CD1c-positive myeloid dendritic cell (primary cell): ENCODE data around the gene ATP6V0E1.
"Not testable (repeated sequence)": the region's sequence is repeated elsewhere in the genome, so short reads cannot be mapped to it uniquely, and the experiment has no call there.

Experiments used
- DNase-seq: peaks from one replicate; pipeline ENCODE4 v3.0.0-alpha.2; 2016; ENCODE audit errors: extremely low spot score

The ATP6V0E1 gene

DNA sequence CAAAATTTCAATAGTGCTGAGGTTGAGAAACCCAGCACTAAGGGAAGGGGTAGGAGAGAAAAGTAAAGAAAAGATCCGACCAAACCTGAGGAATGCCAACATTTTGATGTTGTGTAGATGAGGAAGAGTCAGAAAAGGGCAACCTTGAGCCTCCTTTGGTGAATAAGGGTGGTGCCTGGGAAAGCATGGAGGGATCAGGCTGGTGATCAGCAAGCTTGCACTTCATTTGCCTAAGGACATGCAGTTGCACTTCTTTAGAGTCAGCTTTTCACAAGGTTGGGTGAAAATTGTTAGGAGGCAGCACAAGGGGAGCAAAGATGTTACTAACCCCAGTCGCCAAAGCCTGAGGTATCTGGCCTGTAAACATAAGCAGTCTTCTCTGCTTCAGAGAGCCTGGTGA is 20.4 kb downstream of the ATP6V0E1 start:
- DNase-seq, result no peak

DNA sequence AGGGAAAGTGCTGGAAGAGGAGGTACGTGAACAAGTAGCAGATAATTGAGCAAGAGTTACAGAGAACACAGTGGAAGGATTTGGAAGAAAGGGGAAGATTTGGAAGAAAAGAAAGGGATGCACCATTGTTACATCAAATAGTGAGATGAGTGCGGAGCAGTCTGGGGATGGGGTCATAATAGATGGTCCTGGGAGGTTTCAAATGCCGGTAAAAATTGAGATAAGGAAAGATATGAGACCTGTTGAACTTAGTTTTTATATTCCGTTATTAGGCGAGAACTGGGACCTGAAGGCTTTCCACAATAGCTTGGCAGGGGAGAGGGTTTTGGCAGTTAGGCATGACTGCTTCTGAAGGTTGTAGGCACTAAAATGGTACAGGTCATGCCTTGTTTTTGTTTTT is 20.9 kb downstream of the ATP6V0E1 start:
- no peak for DNase-seq

DNA sequence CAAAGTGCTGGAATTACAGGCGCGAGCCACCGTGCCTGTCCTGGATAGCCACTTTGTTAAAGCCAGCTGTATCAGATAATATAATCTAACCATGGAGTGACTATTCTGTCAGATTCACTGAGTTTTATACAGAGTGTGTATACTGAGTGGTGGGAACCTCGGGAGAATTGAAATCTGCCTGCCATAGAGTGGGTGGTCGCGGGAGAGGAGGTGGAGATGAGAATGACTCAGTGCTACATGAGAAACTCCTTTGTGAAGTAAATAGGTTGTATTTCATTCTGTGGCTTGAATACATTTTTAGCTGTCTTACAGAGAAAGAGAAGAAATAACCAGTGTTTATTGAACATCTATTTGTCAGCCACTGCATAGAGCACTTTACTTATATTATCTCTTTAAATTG is 26.4 kb downstream of the ATP6V0E1 start:
- DNase-seq, result no peak

DNA sequence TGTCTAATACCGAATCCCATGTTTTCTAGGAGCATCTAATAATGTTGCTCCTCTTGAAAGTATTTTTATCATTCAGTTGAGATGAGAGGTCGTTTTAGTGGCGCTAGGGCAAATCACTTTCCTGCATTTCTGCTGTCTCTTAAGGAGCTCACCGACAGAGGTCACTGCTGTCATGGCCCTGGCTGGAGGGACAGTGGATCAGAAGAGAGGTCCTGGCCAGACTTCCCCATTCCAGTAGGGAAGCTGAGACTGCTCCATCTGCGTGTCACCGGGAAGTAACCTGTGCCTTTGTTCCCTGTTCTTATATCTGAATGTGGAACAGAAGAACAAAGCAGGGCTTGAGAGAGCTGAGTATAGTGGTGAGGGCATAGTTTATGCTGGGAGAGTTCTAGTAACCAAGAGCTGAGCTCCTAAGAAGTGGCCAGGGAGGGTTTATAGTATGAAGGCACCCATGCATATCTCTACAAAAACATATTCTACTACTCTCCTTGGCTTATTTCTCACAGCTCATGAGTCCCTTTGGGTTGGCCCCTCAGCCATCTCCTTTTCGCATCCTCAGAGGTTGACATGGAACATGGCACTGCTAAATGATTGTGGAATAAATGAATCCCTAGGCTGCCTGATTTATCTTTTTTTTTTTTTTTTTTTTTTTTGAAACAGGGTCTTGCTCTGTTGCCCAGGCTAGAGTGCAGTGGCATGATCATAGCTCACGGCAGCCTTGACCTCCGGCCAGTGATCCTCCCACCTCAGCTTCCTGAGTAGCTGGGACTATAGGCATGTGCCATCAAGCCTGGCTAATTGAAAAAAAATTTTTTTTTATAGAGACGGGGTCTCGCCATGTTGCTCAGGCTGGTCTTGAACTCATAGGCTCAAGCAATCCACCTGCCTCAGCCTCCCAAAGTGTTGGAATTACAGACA is 27.2 kb downstream of the ATP6V0E1 start:
- peak; percentile 88 for DNase-seq

DNA sequence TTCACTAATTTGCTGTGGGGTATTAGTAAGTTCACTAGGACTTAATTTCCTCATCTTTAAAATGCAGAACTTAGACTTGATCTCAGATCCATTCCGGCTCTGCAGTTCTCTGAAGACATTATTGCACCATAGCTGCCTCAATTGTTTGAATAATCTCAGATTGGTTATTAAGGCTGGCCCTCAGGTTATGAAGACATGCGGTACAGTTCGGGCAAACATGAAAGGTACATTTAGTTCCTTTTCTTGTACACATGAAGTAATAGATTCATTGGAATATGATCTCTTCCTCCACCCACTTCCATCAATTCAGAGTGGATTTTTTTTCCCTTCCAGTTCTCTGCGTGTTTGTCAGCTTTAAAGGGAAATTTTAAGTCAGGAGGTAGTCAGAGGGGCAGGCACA is 28.0 kb downstream of the ATP6V0E1 start:
- DNase-seq, result peak; percentile 81

DNA sequence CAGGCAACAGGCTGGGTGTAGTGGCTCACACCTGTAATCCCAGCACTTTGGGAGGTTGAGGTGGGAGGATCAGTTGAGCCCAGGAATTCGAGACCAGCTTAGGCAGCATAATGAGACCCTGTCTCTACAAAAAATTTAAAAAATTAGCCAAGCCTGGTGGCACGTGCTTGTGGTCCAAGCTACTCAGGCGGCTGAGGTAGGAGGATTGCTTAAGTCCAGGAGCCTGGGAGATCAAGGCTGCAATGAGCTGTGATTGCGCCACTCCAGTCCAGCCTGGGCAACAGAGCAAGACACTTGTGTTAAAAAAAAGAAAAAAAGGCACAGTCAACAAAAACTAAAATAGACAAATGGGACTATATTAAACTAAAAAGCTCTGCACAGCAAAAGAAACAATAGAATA is 29.3 kb downstream of the ATP6V0E1 start:
- peak; percentile 56 for DNase-seq

DNA sequence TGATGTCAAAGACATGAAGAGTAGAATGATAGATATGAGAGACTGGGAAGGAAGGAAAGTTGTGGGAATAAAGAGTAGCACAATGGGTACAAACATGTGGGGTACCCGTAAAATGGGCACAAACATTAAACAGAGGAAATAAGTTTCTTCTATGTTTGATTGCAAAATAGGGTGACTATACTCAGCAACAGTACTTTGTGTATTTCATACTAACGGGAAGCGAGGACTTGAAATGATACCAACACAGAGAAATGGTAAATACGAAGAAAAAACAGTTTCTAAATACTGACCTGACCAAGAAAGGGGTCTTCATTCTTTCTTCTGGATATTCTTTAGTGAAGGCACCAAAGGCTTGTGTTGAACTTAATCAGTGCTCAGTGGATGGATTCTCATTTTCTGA is 31.1 kb downstream of the ATP6V0E1 start:
- peak; percentile 64 for DNase-seq

DNA sequence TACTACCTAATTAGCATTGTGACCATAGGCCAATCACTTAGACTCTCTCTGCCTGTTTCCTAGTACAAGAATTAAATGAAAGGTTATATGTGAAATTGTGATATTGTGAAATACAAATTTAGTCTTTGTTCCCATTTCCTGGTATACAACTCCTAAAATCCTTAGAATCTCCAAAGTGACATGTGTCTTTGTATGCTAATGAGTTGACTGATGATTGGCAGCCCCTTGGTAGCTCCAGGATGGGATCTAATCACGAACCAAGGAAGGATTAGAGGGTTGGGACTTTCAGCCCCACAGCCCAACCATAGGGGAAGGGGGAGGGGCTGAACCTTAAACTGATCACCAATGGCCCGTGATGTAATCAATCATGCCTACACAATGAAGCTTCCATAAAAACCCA is 31.6 kb downstream of the ATP6V0E1 start:
- no peak for DNase-seq

DNA sequence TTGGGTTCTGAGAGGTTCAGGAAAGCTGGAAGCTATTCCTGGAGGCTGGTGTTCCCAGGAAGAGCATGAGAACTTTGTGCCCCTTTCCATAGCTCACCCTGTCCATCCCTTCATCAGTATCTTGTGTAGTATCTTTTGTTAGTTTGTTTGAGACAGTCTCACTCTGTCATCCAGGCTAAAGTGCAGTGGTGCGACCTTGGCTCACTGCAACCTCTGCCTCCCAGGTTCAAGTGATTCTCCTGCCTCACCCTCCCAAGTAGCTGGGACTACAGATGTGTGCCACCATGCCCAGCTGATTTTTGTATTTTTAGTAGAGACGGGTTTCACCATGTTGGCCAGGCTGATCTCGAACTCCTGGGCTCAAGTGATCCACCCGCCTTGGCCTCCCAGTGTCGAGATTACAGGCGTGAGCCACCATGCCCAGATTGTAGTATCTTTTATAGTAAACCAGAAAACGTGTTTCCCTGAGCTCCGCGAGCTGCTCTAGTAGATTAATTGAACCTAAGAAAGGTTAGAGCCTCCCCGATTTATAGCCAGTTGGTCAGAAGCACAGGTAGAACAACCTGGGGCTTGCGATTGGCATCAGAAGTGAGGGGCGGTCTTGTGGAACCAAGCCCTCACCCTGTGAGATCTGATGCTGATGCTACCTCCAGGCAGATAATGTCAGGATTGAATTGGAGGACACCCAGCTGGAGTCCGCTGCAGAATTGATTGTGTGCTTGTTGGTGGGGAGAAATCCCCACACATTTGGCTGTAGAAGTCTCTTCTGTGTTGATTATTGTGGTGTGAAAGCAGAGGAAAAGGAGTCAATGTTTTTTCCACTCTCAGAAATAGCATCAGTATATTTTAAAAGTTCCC is 32.3 kb downstream of the ATP6V0E1 start:
- no peak for DNase-seq

DNA sequence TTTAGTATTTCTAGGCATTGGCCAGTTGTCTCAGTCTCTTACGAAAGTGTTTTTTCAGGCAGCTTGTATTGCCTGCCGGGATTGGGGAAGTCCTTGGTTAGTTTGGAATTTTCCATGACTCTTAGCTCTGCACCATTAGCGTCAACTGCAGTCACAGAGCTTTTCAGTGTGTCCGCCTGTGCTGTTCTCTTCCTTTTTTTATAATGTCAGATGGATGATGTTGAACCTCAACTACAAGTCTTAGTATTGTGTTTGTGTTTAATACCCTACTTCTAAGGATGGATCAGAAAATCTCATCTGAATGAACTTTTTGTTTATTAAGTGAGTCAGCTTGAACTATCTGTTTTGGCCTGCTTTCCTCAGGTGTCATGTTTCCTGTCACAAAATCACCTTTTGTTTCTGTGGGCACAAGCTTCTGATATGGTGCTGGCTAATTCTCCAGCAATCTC is 33.1 kb downstream of the ATP6V0E1 start:
- peak; percentile 84 for DNase-seq

DNA sequence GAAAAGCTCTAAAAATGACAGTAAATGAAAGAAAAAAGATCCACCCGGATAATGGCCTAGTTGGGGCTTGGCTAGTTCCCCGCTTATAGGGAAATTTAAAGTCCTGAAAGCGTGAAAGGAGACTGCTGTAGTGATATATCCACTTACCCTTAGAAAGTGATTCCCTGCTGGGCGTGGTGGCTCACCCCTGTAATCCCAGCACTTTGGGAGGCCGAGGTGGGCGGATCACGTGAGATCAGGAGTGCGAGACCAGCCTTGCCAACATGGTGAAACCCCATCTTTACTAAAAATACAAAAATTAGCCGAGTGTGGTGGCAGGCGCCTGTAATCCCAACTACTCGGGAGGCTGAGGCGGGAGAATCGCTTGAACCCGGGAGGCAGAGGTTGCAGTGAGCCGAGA is 33.5 kb downstream of the ATP6V0E1 start:
- DNase-seq, result not testable (repeated sequence)

DNA sequence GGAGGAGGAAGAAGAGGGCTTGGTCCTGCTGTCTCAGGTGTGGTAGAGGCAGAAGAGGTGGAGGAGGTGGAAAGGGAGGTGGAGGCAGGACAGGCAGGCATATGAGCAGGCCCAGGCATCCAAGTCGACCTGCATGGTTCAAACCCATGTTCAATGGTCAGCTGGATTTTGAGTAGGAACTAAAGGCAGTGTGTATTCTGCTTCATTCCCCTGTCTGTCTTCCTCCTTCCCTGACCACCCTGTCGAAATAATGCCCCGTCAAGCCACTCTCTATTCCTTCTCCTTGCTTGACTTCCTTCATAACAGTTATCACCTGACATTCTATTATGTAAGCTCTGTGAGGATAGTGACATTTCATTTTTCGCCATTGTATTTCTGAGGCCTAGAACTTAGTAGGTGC is 34.8 kb downstream of the ATP6V0E1 start:
- peak; percentile 63 for DNase-seq

DNA sequence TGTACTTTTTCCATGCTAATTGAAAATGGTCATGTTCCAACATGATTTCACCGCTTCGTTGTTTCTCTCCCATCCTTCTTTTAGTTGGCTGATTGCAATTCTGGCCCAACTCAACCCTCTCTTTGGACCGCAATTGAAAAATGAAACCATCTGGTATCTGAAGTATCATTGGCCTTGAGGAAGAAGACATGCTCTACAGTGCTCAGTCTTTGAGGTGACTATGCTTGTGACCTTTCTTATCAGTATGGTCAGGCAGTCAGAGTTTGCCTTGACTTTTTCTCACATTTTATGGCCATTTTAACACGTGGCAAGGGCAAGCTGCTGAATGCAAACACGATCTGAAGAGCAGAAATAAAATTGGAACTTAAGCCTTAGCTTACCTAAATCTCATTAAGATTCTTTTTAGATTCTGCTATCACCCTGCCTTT is 36.6 kb downstream of the ATP6V0E1 start:
- no peak for DNase-seq

DNA sequence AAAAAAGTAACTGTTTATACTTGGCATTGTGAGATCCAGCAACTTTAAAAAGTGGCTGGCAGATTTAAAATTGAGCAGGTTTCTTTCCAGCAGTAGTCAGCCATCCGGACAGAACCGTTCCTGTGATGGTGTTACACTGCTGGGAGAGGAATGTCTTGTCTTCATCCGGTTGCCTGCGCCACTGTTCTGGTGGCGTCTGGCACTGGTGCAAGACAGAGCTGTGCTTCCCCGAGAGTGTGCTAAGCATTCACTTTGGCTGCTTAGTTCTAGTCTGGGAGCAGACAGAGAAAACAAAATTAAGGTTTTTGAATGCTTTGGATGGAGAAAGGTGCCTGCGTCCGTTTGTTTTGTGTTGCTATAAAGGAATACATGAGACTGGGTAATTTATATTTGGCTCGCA is 37.1 kb downstream of the ATP6V0E1 start:
- no peak for DNase-seq

DNA sequence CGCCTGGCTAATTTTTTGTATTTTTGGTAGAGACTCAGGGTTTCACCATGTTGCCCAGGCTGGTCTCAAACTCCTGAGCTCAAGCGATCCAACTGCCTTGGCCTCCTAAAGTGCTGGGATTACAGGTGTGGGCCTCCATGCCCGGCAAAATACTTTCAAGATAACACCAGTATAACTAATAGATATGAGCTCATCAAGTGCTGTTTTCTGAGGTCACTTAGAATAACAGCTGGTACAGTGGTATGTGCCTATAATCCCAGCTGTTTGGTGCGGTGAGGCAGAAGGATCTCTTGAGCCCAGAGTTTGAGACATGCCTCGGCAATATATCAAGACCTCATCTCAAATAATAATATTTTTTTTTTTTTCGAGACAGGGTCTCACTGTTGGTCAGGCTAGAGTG is 42.1 kb downstream of the ATP6V0E1 start:
- DNase-seq, result no peak

DNA sequence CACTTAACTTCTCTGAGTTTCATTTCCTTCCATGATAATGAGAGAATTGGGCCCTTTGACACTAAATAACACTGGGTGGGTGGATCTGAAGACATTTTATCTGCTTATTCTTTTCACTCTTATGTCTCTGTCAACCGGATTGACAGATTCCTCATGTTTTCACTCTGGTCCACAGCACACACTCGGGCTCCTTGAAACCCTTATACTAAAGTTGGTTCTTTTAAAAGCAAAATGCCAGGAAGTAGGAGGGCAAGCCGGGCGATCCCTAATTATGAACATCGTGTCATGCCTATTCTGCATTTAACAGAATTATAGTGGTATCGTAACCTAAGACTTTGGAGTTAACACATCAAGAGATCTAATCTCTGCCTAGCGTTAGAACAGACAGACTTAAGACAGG is 44.3 kb downstream of the ATP6V0E1 start:
- DNase-seq, result peak; percentile 18

DNA sequence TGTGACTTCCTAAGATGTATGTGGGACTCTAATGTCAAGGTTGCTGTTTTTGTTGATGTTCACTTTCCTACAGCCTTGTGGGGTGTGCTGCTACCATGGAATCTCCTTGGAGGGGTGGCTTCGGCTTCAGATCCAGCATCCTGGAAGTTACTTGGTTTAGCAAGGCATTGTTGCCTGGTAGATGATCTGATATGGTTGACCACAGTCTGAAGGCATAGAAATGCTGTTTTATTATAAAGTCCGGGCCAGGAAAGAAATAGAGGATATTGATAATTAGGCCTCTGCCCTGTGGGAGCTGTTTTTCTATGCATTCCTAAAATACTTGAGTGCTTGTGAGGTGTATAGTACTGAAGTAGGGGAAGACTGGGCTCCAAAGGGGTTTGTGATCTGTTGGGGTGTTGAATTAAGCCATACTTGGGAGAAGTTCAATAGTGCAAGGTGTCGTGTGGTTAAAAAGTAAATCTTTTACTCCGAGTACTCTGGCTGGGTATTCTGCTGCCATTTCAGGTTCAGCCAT is 45.3 kb downstream of the ATP6V0E1 start:
- no peak for DNase-seq

DNA sequence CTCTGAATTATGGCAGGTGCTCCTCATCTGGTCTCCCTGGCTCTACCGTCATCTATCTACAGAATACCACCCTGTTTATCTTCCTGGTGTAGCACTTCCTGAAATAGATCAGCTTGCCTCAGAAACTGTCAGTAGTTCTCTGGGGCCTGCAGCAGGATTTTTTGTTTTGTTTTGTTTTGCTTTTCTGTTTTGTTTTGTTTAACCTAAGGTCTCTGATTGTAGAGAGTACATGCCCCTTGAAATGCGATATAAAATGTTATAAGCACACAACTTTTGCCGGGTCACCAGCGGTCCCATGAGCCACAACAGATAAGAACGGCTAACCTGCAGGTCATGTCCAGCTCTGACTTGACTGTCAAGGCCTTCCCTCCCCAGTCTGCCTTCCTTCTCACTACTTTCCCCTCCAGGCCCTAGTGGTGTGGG is 45.9 kb downstream of the ATP6V0E1 start:
- peak; percentile 22 for DNase-seq

DNA sequence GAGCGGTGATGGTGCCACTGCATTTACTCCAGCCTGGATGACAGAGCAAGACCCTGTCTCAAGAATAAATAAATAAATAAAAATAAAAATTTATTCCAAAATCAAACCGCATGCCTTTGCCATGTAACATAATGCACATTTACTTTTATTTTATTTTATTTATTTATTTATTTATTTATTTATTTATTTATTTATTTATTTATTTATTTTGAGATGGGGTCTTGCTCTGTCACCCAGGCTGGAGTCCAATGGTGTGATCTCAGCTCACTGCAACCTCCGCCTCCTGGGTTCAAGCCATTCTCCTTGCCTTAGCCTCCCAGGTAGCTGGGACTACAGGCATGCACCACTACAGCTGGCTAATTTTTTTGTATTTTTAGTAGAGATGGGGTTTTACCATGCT is 48.5 kb downstream of the ATP6V0E1 start:
- DNase-seq, result not testable (repeated sequence)

DNA sequence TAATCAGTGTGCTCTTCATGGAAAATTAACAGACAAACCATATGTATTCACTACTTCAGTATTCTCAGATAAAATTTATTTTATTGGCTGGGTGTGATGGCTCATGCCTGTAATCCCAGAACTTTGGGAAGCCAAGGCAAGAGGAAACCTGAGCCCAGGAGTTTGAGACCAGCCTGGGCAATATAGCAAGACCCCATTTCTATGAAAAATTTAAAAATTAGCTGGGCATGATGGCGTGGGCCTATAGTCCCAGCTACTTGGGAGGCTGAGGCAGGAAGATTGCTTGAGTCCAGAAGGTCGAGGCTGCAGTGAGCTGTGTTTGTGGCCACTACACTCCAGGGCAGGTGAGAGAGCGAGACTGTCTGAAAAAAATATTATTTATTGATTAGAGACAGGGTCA is 49.2 kb downstream of the ATP6V0E1 start:
- DNase-seq, result no peak

DNA sequence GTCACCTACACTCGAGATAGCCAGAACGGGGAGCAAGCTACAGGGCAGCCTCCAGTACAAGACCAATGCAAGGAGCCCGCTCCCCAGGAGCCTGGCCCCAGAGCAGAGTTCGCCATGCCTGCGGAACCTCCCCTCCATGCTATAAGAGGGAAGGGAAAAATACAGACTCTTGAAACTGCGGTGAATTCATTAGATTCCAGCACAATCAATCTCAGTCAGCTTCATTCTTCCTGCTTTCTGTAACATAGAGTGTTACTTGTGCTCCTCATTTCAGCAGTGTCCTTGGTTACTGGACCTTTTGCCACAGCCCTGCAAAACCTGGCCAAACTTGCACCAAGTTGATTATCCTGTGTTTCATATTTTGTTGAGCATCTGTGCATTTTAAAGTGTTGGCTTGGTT is 50.4 kb downstream of the ATP6V0E1 start:
- DNase-seq, result no peak

DNA sequence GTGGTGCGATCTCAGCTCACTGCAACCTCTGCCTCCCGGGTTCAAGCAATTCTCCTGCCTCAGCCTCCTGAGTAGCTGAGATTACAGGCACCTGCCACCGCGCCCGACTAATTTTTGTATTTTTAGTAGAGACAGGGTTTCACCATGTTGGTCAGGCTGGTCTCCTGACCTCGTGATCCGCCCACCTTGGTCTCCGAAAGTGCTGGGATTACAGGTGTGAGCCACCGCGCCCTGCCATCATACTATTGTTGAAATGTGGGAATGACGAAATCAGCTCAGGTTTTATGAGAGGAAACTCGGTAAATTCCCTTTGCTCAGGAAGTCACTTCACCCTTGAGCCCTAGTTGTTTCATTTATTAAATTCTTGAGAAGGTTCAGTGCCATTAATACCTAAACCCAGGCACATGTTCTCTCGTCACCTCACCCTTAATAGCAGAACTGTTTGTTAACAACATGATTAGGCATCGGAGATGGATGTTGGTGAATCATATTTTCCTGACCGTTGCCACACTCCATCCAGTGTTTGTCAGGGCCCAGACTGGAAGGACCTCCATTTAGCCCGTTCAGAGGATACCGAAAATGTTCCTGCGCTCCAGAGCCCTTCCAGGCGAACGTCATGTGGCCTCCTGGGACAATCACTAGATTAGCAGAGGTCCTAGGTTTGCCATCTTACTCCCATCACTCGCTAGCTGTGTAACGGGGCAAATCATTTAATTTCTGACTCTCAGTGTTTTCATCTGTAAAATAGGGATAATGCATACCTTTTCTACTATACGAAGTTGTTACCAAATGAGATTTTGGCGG is 52.5 kb downstream of the ATP6V0E1 start:
- DNase-seq, result peak; percentile 38
